NOMO-1 treated with dmso at 0.1 percent for 144 hours (cell line): Measurements from ENCODE around the gene CHSY3.
"Not testable (repeated sequence)": the region's sequence is repeated elsewhere in the genome, so short reads cannot be mapped to it uniquely, and the experiment has no call there.

ENCODE experiments used
- DNase-seq: peaks from one replicate; lab custom pipeline; 2025; ENCODE audit not compliant: unreplicated experiment; lab: John Stamatoyannopoulos, UW

Gene CHSY3

DNA sequence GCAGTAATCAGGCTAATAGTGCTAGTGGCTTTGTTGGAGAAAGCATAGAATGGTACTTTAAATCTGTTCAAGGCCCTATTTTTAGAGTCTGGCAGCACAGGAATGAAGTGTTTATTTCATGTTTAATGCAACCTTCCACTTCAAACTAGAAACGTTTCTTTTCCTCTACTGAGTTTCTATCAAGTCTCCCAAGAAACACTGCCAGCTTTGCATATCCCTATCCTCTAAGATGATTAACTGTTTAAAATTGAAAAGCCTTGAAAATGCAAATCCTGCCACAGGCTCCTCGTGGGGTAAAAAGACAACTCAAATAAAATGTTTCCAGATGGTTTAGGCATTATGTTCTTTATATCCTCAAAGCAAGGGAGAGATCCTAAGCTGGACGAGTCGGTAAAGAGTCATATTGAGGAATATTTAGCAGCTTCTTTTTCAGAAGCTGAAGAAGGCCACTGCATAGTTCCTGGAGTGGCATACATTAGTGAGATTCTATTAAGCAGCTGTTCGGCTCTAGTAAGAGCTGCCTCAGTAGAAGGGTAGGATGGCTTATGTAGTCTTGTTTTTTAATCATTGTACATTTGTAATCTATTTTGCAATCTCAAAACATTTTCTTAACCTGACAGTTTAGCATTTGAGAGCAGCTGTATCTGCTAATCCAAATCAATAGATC lies 251.2 kb downstream of the CHSY3 start:
- no peak for DNase-seq

DNA sequence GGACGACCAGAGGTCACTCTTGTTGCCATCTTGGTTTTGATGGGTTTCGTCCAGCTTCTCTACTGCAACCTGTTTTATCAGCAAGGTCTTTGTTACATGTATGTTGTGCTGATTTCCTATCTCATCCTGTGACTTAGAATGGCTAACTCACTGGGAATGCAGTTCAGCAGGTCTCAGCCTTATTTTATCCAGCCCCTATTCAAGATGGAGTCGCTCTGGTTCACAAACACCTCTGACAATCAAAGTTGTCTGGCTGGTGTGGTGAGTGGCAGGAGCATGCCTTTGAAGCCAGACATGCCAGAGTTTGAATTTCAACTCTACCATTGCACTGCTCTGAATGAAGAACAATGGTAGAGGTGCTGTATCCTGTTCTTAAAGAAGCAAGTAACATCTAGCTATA lies 253.8 kb downstream of the CHSY3 start:
- DNase-seq: no peak

DNA sequence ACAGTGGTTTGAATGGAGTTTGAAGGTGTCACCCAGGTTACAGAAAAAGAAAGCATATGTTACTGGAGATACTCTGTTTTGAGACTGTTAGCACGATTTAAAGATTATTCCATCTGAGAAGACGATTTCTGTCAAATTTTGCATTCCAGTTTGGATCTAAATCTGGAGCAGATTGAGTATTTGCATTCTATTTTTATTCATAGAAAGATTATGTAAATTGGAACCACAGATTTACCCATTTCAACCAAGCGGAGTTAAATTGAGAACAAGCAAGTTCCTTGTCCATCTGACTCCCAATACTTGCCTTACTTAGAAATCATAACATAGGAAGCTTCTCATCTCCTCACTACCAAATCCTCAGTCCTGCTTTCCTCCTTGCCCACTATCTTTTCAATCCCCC lies 255.7 kb downstream of the CHSY3 start:
- no peak for DNase-seq

DNA sequence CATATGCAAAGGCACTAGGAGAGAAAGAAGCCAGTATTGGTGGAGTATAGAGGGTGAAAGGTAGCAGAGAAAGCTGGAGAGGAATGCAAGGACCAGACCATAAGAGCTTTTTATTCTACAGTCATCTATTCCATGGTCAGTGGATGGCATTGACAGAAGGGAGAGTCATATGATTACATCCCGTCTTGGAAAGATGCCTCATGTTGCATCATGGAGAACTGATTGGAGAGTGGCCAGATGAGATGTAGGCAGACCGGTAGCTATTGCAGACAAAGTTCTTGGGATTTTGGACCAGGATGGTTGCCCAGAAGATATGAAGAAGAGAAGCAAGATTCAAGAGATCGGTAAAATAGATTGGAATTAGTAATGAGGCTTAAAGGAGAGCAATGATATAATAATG lies 260.7 kb downstream of the CHSY3 start:
- no peak for DNase-seq

DNA sequence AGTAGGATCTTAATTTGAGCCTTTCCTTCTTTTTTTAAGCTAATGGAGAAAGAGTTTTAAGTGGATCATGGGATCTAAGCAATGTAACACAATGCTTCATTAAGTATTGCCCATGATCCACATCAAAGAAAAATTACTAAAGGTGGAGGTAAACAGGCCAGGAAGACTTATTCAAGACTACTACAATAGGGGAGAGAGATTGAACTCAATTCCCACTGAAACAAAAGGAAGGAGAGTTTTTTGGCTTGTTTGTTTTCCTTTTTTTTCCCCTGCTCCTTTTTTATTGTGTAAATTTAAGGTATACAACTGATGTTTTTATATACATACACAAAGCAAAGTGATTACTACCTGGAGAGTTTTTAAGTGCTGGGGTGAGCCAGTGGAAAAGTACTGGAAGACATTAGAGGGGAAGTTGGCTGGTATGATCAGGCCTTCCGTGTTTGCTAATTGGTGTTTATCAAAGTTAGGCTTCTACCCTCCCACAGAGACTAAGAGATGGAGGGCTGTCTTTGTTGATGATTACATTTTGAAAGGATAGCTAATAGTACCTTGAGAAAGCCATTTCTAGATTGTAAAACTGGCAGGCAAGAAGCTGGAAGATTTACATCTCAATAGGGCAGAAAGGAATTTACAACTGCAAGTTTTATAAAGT lies 262.7 kb downstream of the CHSY3 start:
- DNase-seq: no peak

DNA sequence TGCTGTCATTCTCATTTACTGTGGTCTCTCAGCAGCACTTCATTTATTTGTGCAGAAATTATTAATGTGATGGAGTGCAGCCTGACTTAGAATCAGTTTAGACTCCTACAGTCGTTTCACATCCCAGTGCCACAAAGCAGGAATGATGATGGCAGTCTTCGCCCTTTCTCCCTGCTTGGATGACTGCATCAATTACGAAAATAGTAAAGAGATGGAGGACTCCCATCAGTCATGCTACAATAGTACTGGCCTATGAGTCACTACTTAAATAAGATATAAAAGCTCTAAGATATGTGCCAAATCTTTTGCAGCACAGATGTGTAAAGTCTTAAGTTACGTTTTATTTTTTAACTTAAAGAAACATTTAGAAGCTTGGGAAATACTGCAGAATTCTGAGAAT lies 263.9 kb downstream of the CHSY3 start:
- no peak for DNase-seq

DNA sequence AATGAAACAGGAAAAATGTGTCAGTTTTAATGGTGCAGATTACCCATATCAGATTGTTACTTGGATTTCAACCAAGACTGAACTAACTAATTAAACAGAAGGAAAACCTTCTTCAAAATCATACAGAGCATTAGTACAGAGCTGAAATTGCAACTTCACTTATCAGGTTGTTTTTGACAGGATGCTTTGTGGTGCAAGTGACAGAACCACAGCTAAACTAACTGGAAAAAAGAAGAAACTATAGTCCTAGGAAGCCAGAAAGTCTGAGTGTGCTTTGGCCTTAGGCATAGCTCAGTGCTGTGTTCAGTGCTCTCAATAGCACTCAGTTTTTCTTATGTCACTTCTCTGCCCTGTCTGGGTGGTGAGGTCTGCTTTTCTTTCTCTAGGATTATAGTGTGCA lies 267.4 kb downstream of the CHSY3 start:
- no peak for DNase-seq

DNA sequence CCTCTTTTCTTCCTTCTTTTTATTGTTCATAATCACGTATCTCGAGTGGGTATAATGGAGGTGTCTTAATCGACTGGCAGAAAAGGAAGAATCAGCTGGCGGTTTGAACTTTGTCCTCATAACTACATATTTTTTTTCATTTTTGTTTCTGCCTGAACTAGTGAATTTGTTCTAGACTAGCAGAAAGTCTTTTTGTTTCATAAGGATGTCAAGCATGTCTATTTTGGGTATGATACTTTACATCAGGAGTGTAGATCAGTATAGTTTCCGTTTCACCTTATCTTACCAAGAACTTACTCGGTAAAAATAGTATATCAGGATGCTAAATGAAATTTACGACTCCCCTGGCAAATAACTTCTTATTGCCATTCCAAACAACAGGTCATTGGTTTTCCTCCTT lies 278.9 kb downstream of the CHSY3 start:
- DNase-seq: no peak

DNA sequence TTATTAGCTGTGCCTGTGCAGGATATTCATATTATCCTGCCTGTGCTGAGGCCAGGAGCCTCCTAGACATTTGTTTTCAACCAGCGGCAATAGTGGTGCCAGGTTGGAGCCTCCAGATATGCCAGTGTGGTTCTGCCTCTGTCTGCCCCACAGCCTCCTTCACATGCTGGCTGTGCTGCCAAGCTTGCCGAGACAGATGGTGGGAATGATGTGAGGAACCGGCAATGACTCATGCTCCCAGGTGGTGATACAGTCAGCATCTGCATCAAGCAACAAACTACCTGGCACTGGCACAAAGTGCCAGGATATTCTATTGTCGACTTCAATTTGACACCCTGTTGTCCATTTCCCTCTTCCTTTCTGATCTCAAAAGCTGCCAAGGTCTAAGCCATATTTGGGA lies 285.7 kb downstream of the CHSY3 start:
- no peak for DNase-seq

DNA sequence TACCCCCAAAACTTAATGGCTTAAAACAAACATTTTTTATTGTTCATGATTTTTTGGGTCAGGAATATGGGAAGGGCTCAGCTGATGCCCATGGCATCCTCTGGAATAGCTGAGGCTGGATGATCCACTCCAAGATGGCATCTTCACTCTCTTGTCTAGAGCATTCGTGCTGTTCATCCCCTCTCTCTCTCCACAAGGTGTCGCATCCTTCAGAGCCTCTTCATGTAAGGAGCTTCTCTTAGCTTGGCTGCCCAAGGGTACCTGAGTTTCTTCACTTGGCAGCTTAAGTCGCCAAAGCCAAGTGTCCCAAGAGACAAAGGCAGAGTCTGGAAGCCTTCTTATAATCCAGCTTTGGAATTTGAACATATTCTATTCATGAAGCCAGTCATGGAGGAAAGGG lies 294.7 kb downstream of the CHSY3 start:
- no peak for DNase-seq

DNA sequence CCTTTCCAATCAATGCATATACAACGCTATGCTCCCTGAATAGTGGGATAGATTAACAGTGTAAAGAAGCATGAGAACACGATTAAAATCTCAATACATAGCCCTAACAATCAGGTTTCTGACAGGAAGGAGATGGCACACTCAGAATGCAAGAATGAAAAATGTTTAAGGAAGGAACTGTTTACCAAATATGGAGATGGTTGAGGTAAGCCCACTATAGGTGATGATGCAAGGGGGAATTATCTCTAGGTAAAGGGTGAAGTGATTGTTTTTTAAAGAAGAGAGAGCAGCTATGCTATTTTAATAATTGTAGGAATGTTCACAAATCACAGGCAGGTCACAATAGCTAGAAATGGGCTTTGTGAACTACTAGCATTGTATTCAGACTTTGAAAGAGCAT lies 302.4 kb downstream of the CHSY3 start:
- no peak for DNase-seq

DNA sequence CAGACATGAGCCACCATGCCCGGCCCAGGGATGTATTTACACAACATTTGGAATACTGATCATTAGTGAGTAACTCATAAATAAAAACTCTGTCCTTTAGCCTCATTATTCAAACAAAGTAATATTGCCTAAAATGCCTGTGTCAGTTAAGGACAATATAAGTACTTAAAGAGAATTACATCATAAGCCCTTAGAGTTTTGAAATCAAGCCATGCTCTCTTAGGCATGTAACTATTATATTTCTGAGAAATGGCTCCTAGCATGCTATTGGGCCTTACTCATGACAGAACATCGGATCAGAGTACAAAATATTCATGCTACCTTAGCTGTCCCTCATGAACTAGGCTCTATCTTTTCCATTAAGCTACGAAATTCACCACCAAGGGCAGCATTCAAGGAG lies 309.3 kb downstream of the CHSY3 start:
- DNase-seq: no peak

DNA sequence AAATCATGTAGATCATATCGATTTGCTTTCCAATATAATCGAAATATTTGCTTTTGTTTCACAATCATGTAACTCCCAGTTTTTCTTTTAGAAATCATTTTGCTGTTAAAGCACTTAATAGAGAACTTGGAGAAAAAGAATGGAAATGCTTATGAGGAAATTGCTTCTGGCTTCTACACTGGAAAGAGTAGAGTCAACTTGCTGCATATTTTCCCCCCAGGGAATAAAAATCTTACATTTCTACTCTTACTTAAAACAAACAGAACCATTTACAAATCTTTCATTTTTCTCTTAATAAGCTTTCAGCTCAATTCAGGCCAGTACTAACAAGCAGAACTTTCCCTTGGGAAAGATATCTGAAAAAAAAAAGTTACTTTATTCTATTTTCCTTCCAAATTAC lies 312.0 kb downstream of the CHSY3 start:
- DNase-seq: no peak

DNA sequence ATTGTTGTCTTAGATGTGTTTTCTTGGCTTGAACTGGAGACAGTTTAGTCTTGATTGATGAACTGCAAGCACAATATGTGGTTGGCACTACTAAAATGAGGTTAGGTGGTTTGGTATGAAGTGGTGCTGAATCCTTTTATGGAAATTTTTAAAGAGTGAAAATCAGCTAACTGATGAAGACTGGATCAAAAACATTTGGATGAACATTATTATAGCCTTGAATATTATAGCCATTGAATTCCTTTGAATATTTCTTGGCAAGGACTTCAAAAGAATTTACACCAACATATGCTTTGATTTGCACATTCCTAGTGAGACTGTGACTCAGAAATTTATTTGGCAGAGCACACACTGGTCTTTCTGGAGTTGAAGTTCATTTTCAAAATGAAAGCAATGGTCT lies 318.3 kb downstream of the CHSY3 start:
- no peak for DNase-seq

DNA sequence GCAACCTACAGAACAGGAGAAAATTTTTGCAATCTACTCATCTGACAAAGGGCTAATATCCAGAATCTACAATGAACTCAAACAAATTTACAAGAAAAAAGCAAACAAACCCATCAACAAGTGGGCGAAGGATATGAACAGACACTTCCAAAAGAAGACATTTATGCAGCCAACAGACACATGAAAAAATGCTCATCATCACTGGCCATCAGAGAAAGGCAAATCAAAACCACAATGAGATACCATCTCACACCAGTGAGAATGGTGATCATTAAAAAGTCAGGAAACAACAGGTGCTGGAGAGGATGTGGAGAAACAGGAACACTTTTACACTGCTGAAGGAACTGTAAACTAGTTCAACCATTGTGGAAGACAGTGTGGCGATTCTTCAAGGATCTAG lies 322.3 kb downstream of the CHSY3 start:
- not testable (repeated sequence) for DNase-seq

DNA sequence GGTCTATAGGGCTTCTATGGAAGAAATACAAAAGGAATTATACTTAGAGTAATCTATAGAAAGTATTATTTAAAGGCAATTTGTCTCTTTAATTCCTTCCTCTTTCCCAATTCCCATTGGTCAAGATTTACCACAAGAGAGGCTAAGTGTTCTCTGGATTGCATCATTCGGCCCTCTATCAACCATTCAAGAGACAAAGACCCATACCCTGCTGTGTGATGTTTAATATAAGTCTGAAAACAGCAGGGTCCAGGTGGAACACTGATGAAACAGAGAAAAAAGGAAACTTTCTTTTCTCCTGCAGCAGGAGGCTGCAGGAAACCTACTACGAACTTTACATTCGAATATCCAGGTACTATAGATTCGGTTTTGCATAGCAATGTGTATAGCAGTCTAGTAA lies 323.4 kb downstream of the CHSY3 start:
- peak; percentile 10 for DNase-seq

DNA sequence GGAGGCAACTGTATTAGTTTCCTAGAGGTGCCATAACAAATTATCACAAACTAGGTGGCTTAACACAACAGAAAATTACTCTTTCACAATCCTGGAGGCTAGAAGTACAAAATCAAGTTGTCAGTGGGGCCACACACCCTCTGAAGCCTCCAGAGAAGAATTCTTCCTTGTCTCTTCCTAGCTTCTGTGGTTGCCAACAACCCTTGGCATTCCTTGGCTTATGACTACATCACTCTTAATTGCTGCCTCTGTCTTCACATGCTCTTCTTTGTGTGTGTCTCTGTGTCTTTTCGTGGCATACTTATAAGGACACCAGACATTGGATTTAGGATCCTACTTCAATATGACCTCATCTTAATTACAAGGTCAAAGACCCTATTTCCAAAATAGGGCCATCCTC lies 327.5 kb downstream of the CHSY3 start:
- no peak for DNase-seq

DNA sequence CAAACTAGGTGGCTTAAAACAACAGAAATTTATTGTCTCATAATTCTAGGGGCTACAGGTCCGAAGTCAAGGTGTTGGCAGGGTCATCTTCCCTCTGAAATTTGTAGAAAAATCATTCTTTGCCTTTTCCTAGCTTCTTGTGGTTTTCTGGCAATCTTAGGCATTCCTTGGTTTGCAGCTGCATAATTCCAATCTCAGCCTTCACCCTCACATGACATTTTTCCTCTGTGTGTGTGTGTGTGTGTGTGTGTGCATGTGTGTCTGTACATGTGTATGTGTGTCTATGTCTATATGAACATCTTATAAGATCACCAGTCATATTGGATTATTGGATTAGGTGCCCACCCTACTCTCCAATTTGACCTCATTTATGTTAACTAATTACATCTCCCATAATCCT lies 330.6 kb downstream of the CHSY3 start:
- no peak for DNase-seq
